Heart right ventricle (tissue), 16 donors: ENCODE results near the gene ABI3BP. TPM values are rescaled to one million over a fixed set of nuclear protein-coding genes. Genes with fewer than 3 reads are reported as not detected.
A peak's percentile ranks its signal among the peaks of the same experiment; 100 is the strongest.

Experiments
- ATAC-seq, 8 donors: fragments of 200-7000 bp; cut with Tn5 transposase; one replicate each; pipeline ENCODE4 v1.9.1; 2020; ENCODE audit warnings: mild to moderate bottlenecking in 8 of 8, moderate library complexity in 8 of 8, moderate number of reproducible peaks in 1 of 8
- DNase-seq, 2 donors: peaks; one replicate each; pipeline ENCODE4 v3.0.0-alpha.2; 2020
- H3K27ac ChIP-seq, 10 donors: fragments of 200-600 bp; sonication (generic) in 2 of 10; one replicate each; pipeline versions ENCODE4 v1.5.0 to v1.8.0; 2020 to 2022; ENCODE audit warnings: mild to moderate bottlenecking in 3 of 10
- H3K27me3 ChIP-seq, 7 donors: fragments of 200-600 bp; one replicate each; pipeline ENCODE4 v1.8.0; 2021 to 2022; ENCODE audit warnings: mild to moderate bottlenecking in 2 of 7
- H3K36me3 ChIP-seq, 9 donors: fragments of 200-600 bp; sonication (generic) in 1 of 9; one replicate each; pipeline versions ENCODE4 v1.5.0 to v1.8.0; 2020 to 2022; ENCODE audit warnings: mild to moderate bottlenecking in 2 of 9
- H3K4me1 ChIP-seq, 9 donors: fragments of 200-600 bp; sonication (generic) in 1 of 9; one replicate each; pipeline versions ENCODE4 v1.5.0 to v1.8.0; 2020 to 2022; ENCODE audit warnings: mild to moderate bottlenecking in 4 of 9
- H3K4me3 ChIP-seq, 10 donors: fragments of 200-600 bp; sonication (generic) in 2 of 10; one replicate each; pipeline versions ENCODE4 v1.5.0 to v1.8.0; 2020 to 2022; ENCODE audit warnings: mild to moderate bottlenecking in 7 of 10, moderate library complexity in 2 of 10
- H3K9me3 ChIP-seq, 11 donors: fragments of 200-600 bp in 10 of 11; sonication (generic) in 2 of 11; one replicate each; pipeline versions ENCODE4 v1.5.0 to v1.8.0; 2013 to 2022; ENCODE audit warnings: mild to moderate bottlenecking in 2 of 11, control low read depth in 1 of 11, moderate library complexity in 1 of 11
- WGBS, 2 donors: extraction: QIAGEN DNeasy Blood & Tissue Kit; methylation state at CpG; one replicate each; pipeline ENCODE4 v1.1.7; 2013; ENCODE audit warnings: inconsistent platforms in 1 of 2; 5-methylcytosine and 5-hydroxymethylcytosine counted together
- intact Hi-C, 10 donors: fragments of 100-400 bp; cut with DNase I; formaldehyde crosslinking; loops; one replicate each; pipeline versions ENCODE4 v1.11.1 to v1.14.2; 2022
- polyA plus RNA-seq, 2 donors: library from polyadenylated mRNA; stranded (reverse); fragments of 200-250 nt; gene quantifications; one replicate each; pipeline ENCODE4 v1.2.3, GENCODE V29; 2013
- total RNA-seq, 10 donors: library from RNA; stranded (reverse); fragmentation: NEBNext Ultra II Directional in 3 of 10; extraction: Animal tissue kit (Norgen Biotek cat#: 25700) in 3 of 10; gene quantifications; one replicate each; pipeline versions ENCODE4 v1.2.1 to v1.2.4, GENCODE V29; 2021 to 2023
- TF ChIP-seq, protein P1 (sequence below), 9 donors: fragments of 200-600 bp; sonication (generic) in 2 of 9; IDR thresholded peaks; one replicate each; pipeline versions ENCODE4 v1.5.0 to v1.8.0; 2021 to 2022; ENCODE audit warnings: antibody characterized with exemption in 9 of 9, mild to moderate bottlenecking in 5 of 9, moderate library complexity in 1 of 9
- donor health status: Arrhythmogenic right ventricular cardiomyopathy.
- donor health status: ischemic (EF 13 %, LVEDD 7.1; RV severe dilation, severe dysfunction).
- donor health status: healthy with polysubstance abuse.
- donor health status: DM: no; HTN: yes; CAD: no.
- donor health status: DM: no; HTN: no; CAD: no.
- donor health status: ischemic (EF 25% LVEDD 6.9; RV normal size, moderate dysfunction).
- donor health status: ischemic (EF 25% LVEDD 5.7; RV mildly dilated, moderate dysfunction).
- donor health status: healthy.
- donor health status: DM: yes; HTN: yes; CAD: no.
- donor health status: Ischemic cardiomyopathy.
- donor health status: ischemic (EF 35%, LVEDD 5.7; RV mildly dilated, moderate dysfunction).
- donor health status: nonischemic (EF 11% LVEDD 7.7; RV severe dilation, severe dysfunction).
- donor health status: DM: yes; HTN: yes; CAD: no.
- donor health status: PGD.
- donor health status: ischemic (EF 29% LVEDD 5.4; RV normal size, mild dysfunction).
- donor health status: nonischemic (EF 23%, LVEDD 6.1; RV moderate dilation, normal function).

The ABI3BP gene
- total and polyA plus RNA-seq, 12 donors: 11.7 to 90.2 (median 26.5) TPM

DNA sequence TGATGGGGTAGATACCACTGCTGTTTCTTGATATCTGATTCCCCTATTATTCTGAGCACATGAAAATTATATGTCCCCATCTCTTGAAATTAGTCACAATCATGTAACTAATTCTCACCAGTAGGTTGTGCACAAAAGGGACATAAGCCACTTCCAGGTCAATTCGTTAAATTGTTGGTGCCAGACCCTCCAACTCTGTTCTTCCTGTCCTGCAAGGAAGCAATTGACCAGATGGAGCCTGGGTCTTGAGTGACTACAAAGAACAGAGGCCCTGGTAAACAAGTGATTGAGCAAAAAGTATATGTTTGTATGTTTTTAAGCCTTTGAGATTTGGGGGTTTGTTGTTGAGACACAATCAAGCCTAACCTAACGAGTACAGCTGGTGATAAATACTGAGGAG lies 36.9 kb downstream of the ABI3BP start:
- H3K36me3 ChIP-seq: no peaks in the 10 kb centered on the region
- intact Hi-C loops: no loop called here
- ATAC-seq (no peak), DNase-seq (no peak)
- TF ChIP-seq, protein P1, sequence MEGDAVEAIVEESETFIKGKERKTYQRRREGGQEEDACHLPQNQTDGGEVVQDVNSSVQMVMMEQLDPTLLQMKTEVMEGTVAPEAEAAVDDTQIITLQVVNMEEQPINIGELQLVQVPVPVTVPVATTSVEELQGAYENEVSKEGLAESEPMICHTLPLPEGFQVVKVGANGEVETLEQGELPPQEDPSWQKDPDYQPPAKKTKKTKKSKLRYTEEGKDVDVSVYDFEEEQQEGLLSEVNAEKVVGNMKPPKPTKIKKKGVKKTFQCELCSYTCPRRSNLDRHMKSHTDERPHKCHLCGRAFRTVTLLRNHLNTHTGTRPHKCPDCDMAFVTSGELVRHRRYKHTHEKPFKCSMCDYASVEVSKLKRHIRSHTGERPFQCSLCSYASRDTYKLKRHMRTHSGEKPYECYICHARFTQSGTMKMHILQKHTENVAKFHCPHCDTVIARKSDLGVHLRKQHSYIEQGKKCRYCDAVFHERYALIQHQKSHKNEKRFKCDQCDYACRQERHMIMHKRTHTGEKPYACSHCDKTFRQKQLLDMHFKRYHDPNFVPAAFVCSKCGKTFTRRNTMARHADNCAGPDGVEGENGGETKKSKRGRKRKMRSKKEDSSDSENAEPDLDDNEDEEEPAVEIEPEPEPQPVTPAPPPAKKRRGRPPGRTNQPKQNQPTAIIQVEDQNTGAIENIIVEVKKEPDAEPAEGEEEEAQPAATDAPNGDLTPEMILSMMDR (IDR thresholded peaks at IDR 0.05): no peak
- no peaks in the 10 kb centered on the region for H3K27me3 ChIP-seq
- peaks cover 0 to 25% (median 12%) of the 10 kb centered on the region in 11 donors for H3K9me3 ChIP-seq
- H3K4me3 ChIP-seq: no peak overlapping the region
- peaks cover 0 to 19% (median 0%) of the 10 kb centered on the region in 9 donors for H3K4me1 ChIP-seq
- peak overlapping the region in 6 of 10 donors; percentile 4 to 70 (median 27) for H3K27ac ChIP-seq
- 52 to 64% methylated on average over 2 of the region's 2 CpGs for WGBS, 2 donors

DNA sequence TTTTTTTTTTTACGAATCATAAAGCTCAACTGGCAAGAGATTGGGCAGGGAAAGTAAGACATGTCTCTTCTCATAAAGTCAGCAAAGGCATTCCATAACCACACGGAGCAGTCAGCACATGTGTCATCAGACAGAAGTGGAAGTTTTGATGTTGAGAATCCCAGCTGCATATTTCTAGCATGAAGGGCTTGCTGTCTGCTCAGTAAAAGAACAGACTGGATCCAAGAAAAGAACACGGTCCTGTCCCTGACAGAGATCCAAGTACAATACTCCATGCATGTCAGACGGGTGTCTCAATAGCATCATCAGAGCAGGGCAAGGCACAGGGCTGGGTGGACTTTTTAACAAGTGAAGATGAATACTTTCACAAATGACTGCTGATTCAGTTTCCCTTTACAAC lies 38.2 kb downstream of the ABI3BP start:
- Histone ChIP-seq H3K4me3 (no peak overlapping the region), H3K36me3 (no peaks in the 10 kb centered on the region), H3K4me1 (peaks cover 0 to 19% (median 0%) of the 10 kb centered on the region in 9 donors), H3K27me3 (no peaks in the 10 kb centered on the region), H3K9me3 (peaks cover 0 to 12% (median 7%) of the 10 kb centered on the region in 11 donors), H3K27ac (peak overlapping the region in 8 of 10 donors; percentile 8 to 63 (median 40))
- WGBS, 2 donors: 21 to 30% methylated on average over 4 of the region's 4 CpGs
- peak; percentile 12 to 96 (median 88) for ATAC-seq
- peak in 1 of 2 donors; percentile 30 for DNase-seq
- TF ChIP-seq, protein P1 (IDR thresholded peaks at IDR 0.05): no peak
- intact Hi-C loops: no loop called here

DNA sequence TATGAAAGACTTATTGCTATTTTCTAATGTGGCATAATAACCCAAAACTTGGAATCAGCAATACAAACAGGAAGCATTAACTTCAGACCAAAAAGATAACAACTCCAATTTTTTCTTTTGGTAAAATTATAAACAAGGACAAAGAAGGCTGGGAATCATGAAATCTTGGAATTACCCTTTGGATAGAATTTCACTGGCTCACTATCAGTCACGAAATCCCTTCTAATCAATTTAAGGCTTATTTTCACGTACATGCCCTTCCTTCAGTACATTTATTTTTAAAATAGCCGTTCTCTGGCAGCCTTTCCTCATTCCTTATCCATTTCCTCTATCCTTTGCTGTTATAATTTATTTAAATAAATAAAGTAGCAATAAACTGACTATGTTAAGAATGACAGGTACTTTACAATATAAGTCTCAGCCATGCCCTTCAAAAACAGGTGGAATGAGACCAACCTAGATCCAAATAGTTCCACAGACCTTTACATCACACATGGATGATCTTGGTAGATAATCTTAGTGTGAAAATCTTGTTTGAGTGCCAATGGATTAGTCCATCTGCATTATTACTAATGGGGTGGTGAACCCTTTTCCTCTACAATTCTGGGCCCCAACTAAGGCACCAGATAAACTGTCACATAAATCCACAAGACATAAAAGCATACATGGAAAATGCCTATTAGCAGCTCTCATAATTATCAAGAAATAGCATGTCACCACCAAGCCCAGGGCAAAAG lies 38.9 kb downstream of the ABI3BP start:
- Histone ChIP-seq H3K4me3 (no peak overlapping the region), H3K27me3 (no peaks in the 10 kb centered on the region), H3K27ac (peak overlapping the region in 7 of 10 donors; percentile 8 to 63 (median 42)), H3K9me3 (peaks cover 0 to 6% (median under 1%) of the 10 kb centered on the region in 11 donors), H3K36me3 (no peaks in the 10 kb centered on the region), H3K4me1 (peaks cover 0 to 19% (median 0%) of the 10 kb centered on the region in 9 donors)
- intact Hi-C loops: no loop called here
- no peak for DNase-seq
- TF ChIP-seq, protein P1 (IDR thresholded peaks at IDR 0.05): no peak
- 36 to 56% methylated on average over 3 of the region's 3 CpGs for WGBS, 2 donors
- ATAC-seq: no peak

DNA sequence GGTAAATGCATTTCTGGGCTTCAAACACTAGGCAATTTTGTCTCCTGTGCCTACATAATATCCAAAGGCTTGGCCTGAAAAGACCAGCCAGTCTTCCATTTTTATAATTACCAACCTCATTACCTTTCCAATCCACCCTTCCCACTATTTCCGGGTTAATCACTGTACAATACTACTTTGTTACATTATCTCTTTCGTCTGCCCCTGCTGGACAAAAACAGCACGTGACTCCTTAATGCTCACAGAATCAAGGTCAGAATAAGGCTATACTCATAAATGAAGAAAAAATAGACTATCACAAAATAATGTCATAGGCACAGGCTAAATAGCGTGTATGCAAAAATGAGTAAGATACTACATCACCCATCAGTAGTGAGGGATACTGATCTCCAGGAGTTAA lies 40.1 kb downstream of the ABI3BP start:
- WGBS, 2 donors: 49 to 57% methylated on average over 4 of the region's 4 CpGs

More for the DNA sequence above, 40.1 kb downstream of the ABI3BP start:
- H3K4me3 ChIP-seq: no peak overlapping the region
- no peak overlapping the region for H3K27ac ChIP-seq
- H3K4me1 ChIP-seq: peaks cover 0 to 19% (median 0%) of the 10 kb centered on the region in 9 donors
- DNase-seq (no peak), ATAC-seq (no peak)
- intact Hi-C loops: no loop called here
- H3K9me3 ChIP-seq: no peaks in the 10 kb centered on the region
- H3K27me3 ChIP-seq: no peaks in the 10 kb centered on the region
- no peaks in the 10 kb centered on the region for H3K36me3 ChIP-seq
- TF ChIP-seq, protein P1 (IDR thresholded peaks at IDR 0.05): no peak
